RCC 7860 (cell line): ENCODE data around the gene ABCC2.
"Not testable (repeated sequence)": the region's sequence is repeated elsewhere in the genome, so short reads cannot be mapped to it uniquely, and the experiment has no call there.

Source experiments
- DNase-seq: peaks from one replicate; pipeline ENCODE4 v3.0.0-alpha.2; 2015; ENCODE audit warnings: low spot score
- FAIRE-seq: peaks from 2 replicates; lab custom pipeline; 2012; peaks lifted over from hg19 to GRCh38; lab: Jason Lieb, UNC

ABCC2 gene

GRCh38 chr10:99883523-99883922 lies 101.1 kb downstream of the ABCC2 start:
- DNase-seq = no peak
- no peak for FAIRE-seq

GRCh38 chr10:99888622-99889021 lies 106.2 kb downstream of the ABCC2 start:
- DNase-seq (no peak), FAIRE-seq (no peak)

GRCh38 chr10:99894613-99895012 lies 112.2 kb downstream of the ABCC2 start:
- FAIRE-seq (no peak), DNase-seq (no peak)

GRCh38 chr10:99895066-99895465 lies 112.6 kb downstream of the ABCC2 start:
- not testable (repeated sequence) for FAIRE-seq, DNase-seq

GRCh38 chr10:99895867-99896266 lies 113.4 kb downstream of the ABCC2 start:
- no peak for FAIRE-seq

More at GRCh38 chr10:99895867-99896266, 113.4 kb downstream of the ABCC2 start:
- no peak for DNase-seq
